Posterior cingulate gyrus (tissue), 11 donors: Measurements from ENCODE around the gene ZBTB34.

ENCODE experiments used
- DNase-seq, 10 donors: peaks; one replicate each; pipeline versions ENCODE4 v3.0.0 to v3.0.0-alpha.2; 2020 to 2021; ENCODE audit warnings: mixed read lengths in 3 of 10
- intact Hi-C: fragments of 100-400 bp; cut with DNase I; formaldehyde crosslinking; loops from one replicate; pipeline ENCODE4 v1.15.1; 2023

ZBTB34 gene

DNA sequence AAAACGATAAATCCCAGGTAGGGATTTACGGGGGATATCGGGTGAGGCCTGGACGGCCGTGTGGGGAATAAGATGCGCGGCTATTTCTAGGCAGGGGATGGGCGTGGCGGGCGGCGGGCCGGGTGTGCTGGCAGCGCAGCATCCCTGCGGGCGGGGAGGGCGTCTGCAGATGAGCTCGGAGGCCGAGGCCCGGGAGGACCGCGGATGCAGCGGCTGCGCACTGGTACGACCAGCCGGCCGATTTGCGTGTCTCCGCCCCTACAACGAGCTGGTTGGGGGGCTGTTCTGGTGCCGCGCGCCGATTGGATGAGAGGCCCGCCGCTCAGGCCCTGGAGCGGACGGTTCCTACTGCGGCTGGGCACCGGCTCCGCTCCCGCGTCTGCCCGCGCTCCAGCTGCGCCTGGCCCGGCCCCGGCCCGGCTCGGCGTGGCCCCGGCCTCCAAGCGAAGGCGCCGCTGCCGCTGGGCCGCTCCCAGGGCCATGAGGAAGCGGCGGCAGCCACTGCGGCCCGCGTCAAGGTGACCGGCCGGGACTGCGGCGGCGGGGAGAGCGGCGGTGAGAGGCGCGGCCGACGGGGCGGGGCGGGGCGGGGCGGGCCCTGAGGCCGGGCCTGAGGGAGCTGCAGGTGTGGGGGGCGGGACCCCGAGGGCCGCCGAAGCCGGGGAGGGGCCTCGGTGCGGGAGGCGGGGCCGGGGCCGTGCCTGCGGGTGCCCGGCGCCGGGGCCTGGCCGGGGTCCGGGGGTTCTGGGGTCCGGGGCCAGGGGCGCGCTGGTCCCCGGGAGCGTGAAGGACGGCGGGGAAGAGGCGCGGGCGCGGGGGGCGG lies 54.2 kb downstream of the ZBTB34 start, which contains the start of gene RALGPS1:
TSS of gene RALGPS1 (plus strand) at position 325 of the 823 bp plus-strand sequence. CDS start 47,508 bp downstream, outside the sequence.
- intact Hi-C loops: loop anchor here (1.0 kb wide), 1 partner anchor 54 kb away; the partner anchor contains the start of gene ZBTB34

DNA sequence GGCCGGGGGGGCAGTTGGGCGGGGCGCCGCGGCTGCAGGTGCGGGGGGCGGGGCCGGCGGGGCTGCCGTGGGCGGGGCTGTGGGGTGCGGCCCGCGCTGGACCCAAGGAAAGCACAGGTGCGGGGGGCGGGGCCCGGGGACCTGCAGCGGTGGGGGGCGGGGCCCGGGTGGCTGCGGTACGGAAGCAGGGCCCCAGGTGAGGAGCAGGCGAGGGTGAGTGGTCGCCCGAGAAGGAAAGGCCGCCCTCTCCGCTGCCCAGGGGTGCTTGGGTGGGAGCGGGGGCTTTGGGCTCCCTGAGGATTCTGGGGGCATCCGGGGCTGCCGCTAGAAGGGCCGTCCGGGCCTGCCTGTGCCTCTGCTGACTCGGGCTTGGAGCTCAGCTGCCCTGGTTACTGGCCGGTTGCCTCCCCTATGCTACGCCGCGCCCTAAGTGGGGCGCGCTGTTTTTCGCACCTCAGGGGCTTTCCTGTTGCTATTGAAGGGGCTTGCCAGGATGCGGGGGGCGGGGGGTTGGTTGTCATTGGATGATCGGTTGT lies 54.9 kb downstream of the ZBTB34 start:
- DNase-seq: peak in 2 of 10 donors; percentile 77 to 87
- intact Hi-C loops: no loop called here

More for the DNA sequence above, 54.2 kb downstream of the ZBTB34 start, which contains the start of gene RALGPS1:
- DNase-seq: peak; percentile 95 to 100 (median 97)

DNA sequence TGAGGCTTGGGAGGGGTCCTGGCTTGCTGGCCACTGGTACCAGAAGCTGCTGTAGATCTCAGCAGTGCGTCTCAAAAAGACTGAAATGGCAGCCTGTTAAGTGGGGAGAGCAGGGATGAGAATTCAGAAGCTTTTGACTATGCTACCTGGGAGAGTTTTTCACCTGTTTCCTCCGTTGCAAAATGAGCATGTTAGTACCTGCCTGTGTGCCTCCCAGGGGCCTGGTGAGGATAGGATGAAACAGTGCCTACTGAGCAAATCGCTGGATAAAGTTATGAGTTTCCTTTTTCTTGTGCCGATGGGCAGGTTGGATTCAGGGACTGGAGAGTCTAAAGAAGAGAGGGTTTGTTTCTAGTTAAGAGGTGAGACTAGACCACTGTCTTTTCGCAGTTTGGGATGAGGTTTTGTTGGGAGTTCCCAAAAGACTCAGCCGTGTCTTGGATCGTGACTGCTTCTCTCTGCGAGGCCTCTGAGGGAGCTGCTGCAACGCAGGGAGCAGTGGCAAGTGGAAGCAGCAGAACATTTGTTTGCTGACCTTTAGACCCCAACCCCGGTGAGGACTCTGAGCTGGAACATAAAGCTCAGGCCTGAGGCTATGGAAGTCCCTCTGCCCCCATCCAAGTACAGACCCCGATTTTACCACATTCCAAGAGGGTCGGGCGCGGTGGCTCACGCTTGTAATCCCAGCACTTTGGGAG lies 55.6 kb downstream of the ZBTB34 start:
- intact Hi-C loops: no loop called here
- DNase-seq: no peak

DNA sequence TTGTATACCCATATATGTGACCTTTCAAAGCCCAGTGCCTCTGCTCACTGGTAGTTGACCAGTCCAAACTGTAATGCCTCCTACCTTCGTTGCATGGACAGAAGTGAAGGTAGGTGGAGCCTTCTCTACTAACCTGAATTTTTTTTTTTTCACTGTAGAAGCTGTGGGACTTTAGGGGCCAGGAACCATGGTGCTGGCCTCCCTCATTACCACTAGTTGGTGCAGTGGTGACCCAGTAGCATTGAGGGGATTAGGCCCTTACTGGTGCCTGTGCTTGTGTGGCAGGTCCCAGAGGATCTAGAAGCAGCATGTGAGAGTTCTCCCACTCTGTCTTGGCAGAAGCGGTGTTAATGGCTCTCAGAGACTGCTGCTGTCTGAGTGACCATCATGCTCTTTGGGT lies 56.5 kb downstream of the ZBTB34 start:
- no peak for DNase-seq
- intact Hi-C loops: no loop called here

DNA sequence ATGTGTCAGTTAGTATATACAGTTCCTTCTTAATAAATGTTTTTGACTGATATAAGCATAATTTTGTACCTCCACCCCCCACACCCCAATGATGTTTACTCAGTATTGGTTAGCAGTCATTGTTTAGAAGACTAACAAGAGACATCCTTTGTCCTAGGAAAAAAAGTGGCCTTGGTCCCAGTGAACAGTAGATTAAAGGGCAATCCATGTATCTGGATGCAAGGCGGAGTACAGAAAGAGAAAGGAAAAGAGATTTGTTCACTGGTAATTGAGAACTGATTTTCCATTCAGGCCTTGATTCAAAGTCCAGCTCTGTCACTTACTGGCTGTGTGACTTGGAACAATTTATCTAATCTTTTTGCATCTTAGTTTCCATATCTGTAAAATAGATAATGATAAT lies 58.8 kb downstream of the ZBTB34 start:
- DNase-seq: no peak
- intact Hi-C loops: no loop called here

DNA sequence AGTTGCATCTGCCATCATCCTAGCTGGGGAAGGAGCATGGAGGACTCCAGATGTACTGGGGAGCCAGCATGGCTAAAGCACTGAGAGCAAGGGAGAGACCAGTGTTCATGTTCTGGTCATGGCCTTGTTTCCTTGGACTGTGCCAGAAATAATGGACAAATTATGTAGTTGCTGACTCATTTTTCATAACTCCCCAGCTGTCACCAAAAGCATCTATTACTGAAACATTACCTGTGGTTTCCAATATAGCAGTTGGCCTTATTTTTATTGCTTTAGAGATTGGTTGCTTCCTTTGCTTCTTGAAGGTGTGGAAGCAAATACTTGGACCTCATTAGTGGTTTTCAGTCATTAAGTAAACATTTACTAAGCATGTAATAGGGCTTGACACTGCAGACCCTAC lies 65.4 kb downstream of the ZBTB34 start:
- DNase-seq: no peak
- intact Hi-C loops: no loop called here

DNA sequence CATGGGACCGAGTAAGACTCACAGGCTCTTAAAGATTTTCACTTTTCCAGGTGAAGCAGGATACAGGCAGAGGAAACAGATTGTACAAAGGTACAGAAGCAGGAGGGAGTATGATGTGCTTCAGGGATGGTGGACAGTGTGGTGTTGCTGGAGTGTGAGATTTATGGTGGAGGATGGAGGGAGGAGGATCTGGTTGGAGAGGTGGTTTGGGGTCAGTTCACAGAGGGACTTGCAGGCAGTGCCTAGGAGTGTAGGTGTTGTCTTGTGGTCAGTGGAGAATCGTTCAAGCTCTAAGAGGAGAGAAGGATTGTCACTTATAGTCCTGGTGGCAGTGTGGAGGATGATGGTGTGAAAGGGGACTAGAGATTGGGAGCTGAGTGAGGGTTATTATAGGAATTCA lies 65.9 kb downstream of the ZBTB34 start:
- intact Hi-C loops: no loop called here
- no peak for DNase-seq

DNA sequence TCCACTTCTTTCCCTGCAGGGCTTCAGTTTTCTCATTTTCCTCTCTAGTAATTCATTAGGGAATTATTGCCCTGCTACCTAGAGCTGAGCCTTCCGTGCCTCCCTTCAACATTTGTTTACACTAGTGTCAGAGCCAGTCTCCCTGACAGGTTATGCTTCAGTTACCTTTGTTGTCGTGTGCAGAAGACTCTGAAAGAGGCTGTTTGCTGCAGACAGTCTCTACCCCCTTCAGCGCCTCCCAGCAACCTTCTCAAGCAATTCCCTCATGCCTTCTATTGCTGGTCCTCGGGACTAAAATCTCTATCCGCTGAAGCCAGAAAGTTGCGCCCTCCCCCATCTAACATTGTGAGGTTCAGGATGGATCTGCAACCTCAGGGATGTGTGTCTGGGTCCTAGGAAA lies 67.0 kb downstream of the ZBTB34 start:
- intact Hi-C loops: no loop called here
- no peak for DNase-seq

DNA sequence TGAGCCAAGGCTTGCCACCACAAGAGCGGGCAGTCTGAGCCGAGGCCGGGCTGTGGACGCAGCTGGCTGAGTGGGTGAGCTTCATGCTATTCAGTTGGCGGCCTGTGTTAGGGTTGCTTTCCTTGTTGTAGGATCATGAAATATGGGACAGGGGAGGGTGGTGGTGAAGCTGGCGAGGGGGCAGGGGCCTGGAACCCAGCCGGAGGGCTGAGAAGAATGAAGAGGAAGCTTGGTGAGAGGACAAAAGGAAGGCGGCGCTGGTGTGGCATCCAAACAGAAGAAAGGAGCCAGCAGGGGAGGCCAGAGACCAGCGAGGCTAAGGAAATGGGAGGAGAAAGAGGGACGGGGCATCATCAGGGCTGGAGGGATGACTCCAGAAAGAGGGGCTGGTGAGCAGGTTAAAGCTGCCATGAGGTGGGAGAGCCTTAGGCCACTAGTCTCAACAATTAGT lies 72.5 kb downstream of the ZBTB34 start:
- peak in 1 of 10 donors; percentile 82 for DNase-seq
- intact Hi-C loops: no loop called here

DNA sequence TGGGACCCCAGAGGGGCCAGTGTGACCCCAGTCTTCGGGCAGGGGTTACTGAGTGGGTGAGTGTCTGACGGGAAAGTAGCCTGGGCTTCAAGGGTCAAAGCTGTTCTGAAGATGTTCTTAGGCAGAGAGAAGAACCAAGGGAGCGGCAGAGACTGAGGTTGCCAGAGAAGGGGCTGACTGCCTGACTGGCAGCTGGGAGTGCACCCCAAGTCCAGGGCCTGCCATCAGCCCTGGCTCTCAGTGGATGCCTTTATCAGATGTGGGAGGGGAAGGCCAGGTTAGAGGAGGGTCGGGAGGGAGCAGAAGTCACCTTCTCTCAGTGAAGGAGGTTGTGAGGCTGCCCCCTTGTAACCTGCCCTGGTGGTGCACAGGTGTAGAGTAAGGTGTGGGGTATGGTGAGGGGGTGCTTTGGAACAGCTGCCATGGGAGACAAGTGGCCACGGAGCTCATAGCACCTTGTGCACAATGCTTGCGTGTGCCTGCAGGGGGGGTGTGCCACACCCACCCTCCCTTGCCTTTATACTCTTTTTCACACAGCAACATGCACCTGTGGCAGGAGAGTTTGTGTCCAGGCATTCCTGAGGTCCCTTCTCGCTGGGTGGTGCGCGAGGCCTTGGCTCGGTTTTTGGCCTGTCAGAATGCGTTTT lies 73.0 kb downstream of the ZBTB34 start:
- intact Hi-C loops: no loop called here
- DNase-seq: no peak

DNA sequence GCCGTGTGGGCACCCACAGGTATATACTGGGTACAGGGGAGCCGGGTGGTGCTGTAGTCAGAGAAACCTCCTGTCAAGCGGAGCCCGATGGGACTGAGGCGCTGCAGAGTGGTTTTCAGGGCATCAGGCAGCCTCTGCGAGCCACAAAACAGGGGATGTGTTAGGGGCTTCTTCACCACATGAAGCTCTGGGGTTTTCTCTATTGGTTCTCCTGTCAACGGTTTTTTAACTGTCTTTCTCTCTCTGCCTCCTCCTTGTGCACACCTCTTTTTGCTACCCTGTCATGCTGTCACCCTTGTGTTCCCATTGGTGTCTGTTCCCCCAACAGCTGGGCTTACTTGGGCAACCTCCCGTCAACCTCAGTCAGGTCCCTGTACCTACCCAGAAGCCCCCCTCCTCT lies 74.0 kb downstream of the ZBTB34 start:
- intact Hi-C loops: no loop called here
- DNase-seq: no peak
